HG03354 (cell line): ENCODE measurements around the gene RBX1.

Experiments
- ATAC-seq: cut with Tn5 transposase; IDR thresholded peaks from one replicate; pipeline ENCODE4 v1.9.1; 2021; ENCODE audit warnings: mild to moderate bottlenecking; ENCODE audit not compliant: unreplicated experiment, poor library complexity, severe bottlenecking

RBX1 gene

GRCh38 chr22:41015003-41015402, 63.8 kb downstream of the RBX1 start:
- ATAC-seq, result no peak

- no peak for ATAC-seq
Measured at GRCh38 chr22:41021061-41021612, 70.0 kb downstream of the RBX1 start.

GRCh38 chr22:41021613-41022454, 70.7 kb downstream of the RBX1 start:
- ATAC-seq, result peak; percentile 66

GRCh38 chr22:41022470-41023298, 71.5 kb downstream of the RBX1 start:
- ATAC-seq, result peak; percentile 61
